WTC11 (cell line): ENCODE data around the gene MLXIP. TPM values are rescaled to one million over a fixed set of nuclear protein-coding genes. Genes with fewer than 3 reads are reported as not detected.

Experiments used
- ATAC-seq: fragments of 200-7000 bp; cut with Tn5 transposase; 2 replicates; pipeline ENCODE4 v1.10.0; 2021; ENCODE audit warnings: mild to moderate bottlenecking, moderate library complexity
- CTCF ChIA-PET: fragments of 300-600 bp; sonication (Branson Sonifier 250); formaldehyde crosslinking; loops from one replicate; lab custom pipeline; 2021; ENCODE audit warnings: antibody characterized with exemption; lab: Charles Lee
- POLR2A ChIA-PET: fragments of 350-600 bp; sonication (Branson Sonifier 250); formaldehyde crosslinking; loops from one replicate; lab custom pipeline; 2021; ENCODE audit warnings: antibody characterized with exemption; lab: Charles Lee
- DNase-seq: peaks from one replicate; pipeline ENCODE4 v3.0.0; 2021; ENCODE audit warnings: low spot score
- H3K27ac Mint-ChIP-seq: 2 replicates; pipeline ENCODE4 v1.8.0; 2021; ENCODE audit warnings: mixed read lengths
- H3K27me3 Mint-ChIP-seq: 2 replicates; pipeline ENCODE4 v1.8.0; 2021; ENCODE audit warnings: low read depth, mild to moderate bottlenecking, moderate library complexity, mixed read lengths
- H3K36me3 Mint-ChIP-seq: 2 replicates; pipeline ENCODE4 v1.8.0; 2021; ENCODE audit warnings: mixed read lengths
- H3K4me1 Mint-ChIP-seq: 2 replicates; pipeline ENCODE4 v1.8.0; 2022; ENCODE audit warnings: mixed read lengths
- H3K4me3 Mint-ChIP-seq: 2 replicates; pipeline ENCODE4 v1.8.0; 2021; ENCODE audit warnings: mild to moderate bottlenecking, moderate library complexity, mixed read lengths
- H3K9me3 Mint-ChIP-seq: 2 replicates; pipeline ENCODE4 v1.8.0; 2021; ENCODE audit warnings: mixed read lengths
- ATF2 ChIP-seq: sonication (generic); formaldehyde crosslinking; IDR thresholded peaks from 2 replicates; pipeline ENCODE4 v1.8.1; 2022; ENCODE audit warnings: low read depth, missing genetic modification reagents, borderline replicate concordance
- CBFB ChIP-seq: sonication (generic); formaldehyde crosslinking; IDR thresholded peaks from 2 replicates; pipeline ENCODE4 v1.8.1; 2022; ENCODE audit warnings: mild to moderate bottlenecking, low read depth, missing genetic modification reagents
- KAT7 ChIP-seq: sonication (generic); formaldehyde crosslinking; IDR thresholded peaks from 2 replicates; pipeline ENCODE4 v1.8.1; 2023; ENCODE audit warnings: missing genetic modification reagents, mild to moderate bottlenecking, borderline replicate concordance
- MAX ChIP-seq: sonication (generic); formaldehyde crosslinking; IDR thresholded peaks from 2 replicates; pipeline ENCODE4 v1.8.0; 2022; ENCODE audit warnings: mild to moderate bottlenecking, missing genetic modification reagents
- NFATC4 ChIP-seq: fragments of 250-450 bp; sonication (Bioruptor Pico); IDR thresholded peaks from 2 replicates; pipeline ENCODE4 v1.9.0; 2021; ENCODE audit warnings: mild to moderate bottlenecking
- SMAD3 ChIP-seq: sonication (generic); formaldehyde crosslinking; IDR thresholded peaks from 2 replicates; pipeline ENCODE4 v1.8.0; 2022; ENCODE audit warnings: missing genetic modification reagents, mild to moderate bottlenecking, borderline replicate concordance
- ZMAT4 ChIP-seq: fragments of 250-450 bp; sonication (Bioruptor Pico); IDR thresholded peaks from 2 replicates; pipeline ENCODE4 v1.9.0; 2021; ENCODE audit warnings: mild to moderate bottlenecking
- ZNF219 ChIP-seq: sonication (generic); formaldehyde crosslinking; IDR thresholded peaks from 2 replicates; pipeline ENCODE4 v1.8.0; 2023; ENCODE audit warnings: missing genetic modification reagents, mild to moderate bottlenecking, borderline replicate concordance
- ZNF232 ChIP-seq: sonication (generic); formaldehyde crosslinking; IDR thresholded peaks from 2 replicates; pipeline ENCODE4 v1.8.0; 2022; ENCODE audit warnings: mild to moderate bottlenecking, missing genetic modification reagents
- ZNF317 ChIP-seq: sonication (generic); formaldehyde crosslinking; IDR thresholded peaks from 2 replicates; pipeline ENCODE4 v1.8.1; 2023; ENCODE audit warnings: low read depth, mild to moderate bottlenecking, moderate library complexity, missing genetic modification reagents, borderline replicate concordance
- ZNF396 ChIP-seq: fragments of 250-450 bp; sonication (Bioruptor Pico); IDR thresholded peaks from 2 replicates; pipeline ENCODE4 v1.8.0; 2021; ENCODE audit warnings: mild to moderate bottlenecking, moderate library complexity, borderline replicate concordance
- ZSCAN18 ChIP-seq: fragments of 250-450 bp; sonication (Bioruptor Pico); IDR thresholded peaks from 2 replicates; pipeline ENCODE4 v2.1.2; 2022; ENCODE audit warnings: mild to moderate bottlenecking, moderate library complexity
- total RNA-seq: library from RNA; stranded (reverse); gene quantifications from 3 replicates; pipeline ENCODE4 v1.2.3, GENCODE V29; 2021
- TF ChIP-seq, protein P1 (sequence below): sonication (generic); formaldehyde crosslinking; IDR thresholded peaks from 2 replicates; pipeline ENCODE4 v1.8.0; 2023; ENCODE audit warnings: mild to moderate bottlenecking, missing genetic modification reagents
- TF ChIP-seq, protein P2 (sequence below): fragments of 250-450 bp; sonication (Bioruptor Pico); conservative IDR thresholded peaks from 2 replicates; pipeline ENCODE4 v1.9.0; 2021; ENCODE audit warnings: mild to moderate bottlenecking
- TF ChIP-seq, protein P3 (sequence below): sonication (generic); formaldehyde crosslinking; IDR thresholded peaks from 2 replicates; pipeline ENCODE4 v1.8.0; 2023; ENCODE audit warnings: missing genetic modification reagents, mild to moderate bottlenecking, borderline replicate concordance

The MLXIP gene
- total RNA-seq, 1 experiment from 2014 or later, result 49.4 TPM

GRCh38 chr12:122064025-122064777 is 14.4 kb upstream of the MLXIP start (continued):
- no peak for TF ChIP-seq ZMAT4
- TF ChIP-seq KAT7 (CRISPR knock-in tag), result no peak
- no peak for TF ChIP-seq ZNF219
- TF ChIP-seq SMAD3 (CRISPR knock-in tag), result peak; percentile 31; the same call in 1 of the 2 replicates
- no peak for TF ChIP-seq ZSCAN18 (CRISPR knock-in tag)
- TF ChIP-seq, protein P1, sequence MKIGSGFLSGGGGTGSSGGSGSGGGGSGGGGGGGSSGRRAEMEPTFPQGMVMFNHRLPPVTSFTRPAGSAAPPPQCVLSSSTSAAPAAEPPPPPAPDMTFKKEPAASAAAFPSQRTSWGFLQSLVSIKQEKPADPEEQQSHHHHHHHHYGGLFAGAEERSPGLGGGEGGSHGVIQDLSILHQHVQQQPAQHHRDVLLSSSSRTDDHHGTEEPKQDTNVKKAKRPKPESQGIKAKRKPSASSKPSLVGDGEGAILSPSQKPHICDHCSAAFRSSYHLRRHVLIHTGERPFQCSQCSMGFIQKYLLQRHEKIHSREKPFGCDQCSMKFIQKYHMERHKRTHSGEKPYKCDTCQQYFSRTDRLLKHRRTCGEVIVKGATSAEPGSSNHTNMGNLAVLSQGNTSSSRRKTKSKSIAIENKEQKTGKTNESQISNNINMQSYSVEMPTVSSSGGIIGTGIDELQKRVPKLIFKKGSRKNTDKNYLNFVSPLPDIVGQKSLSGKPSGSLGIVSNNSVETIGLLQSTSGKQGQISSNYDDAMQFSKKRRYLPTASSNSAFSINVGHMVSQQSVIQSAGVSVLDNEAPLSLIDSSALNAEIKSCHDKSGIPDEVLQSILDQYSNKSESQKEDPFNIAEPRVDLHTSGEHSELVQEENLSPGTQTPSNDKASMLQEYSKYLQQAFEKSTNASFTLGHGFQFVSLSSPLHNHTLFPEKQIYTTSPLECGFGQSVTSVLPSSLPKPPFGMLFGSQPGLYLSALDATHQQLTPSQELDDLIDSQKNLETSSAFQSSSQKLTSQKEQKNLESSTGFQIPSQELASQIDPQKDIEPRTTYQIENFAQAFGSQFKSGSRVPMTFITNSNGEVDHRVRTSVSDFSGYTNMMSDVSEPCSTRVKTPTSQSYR (CRISPR knock-in tag), result no peak
- no peak for TF ChIP-seq ZNF317
- TF ChIP-seq, protein P2, sequence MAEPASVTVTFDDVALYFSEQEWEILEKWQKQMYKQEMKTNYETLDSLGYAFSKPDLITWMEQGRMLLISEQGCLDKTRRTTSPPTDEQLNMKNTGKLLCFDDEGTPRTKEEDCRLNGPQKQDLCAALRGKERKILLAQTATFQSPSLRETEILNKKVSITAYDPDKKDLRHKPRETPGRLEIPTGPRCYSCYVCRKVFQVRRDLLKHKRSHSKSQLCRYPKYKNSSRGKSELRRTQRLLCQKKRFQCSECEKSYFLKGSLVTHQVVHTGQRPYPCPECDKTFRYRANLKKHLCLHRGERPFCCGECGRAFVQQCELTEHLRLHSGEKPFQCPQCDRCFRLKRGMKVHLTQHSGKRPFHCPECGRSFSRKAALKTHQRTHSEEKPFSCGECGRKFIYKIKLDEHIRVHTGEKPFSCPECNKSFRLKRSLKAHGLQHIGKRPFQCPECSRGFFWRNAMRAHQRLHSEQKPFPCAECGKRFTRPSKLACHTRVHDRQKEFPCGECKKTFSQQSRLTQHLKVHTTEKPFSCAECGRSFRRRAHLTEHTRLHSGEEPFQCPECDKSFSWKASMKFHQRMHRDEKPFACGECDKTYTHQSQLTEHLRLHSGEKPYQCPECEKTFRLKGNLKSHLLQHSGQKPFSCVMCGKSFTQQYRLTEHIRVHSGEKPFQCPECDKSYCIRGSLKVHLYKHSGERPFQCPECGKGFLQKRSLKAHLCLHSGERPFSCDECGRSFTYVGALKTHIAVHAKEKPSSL (CRISPR knock-in tag), result no peak
- no peak for TF ChIP-seq NFATC4
- peak; percentile 96 for TF ChIP-seq MAX (CRISPR knock-in tag)
- peak; percentile 45; the same call in 1 of the 2 replicates for TF ChIP-seq ZNF232

DNA sequence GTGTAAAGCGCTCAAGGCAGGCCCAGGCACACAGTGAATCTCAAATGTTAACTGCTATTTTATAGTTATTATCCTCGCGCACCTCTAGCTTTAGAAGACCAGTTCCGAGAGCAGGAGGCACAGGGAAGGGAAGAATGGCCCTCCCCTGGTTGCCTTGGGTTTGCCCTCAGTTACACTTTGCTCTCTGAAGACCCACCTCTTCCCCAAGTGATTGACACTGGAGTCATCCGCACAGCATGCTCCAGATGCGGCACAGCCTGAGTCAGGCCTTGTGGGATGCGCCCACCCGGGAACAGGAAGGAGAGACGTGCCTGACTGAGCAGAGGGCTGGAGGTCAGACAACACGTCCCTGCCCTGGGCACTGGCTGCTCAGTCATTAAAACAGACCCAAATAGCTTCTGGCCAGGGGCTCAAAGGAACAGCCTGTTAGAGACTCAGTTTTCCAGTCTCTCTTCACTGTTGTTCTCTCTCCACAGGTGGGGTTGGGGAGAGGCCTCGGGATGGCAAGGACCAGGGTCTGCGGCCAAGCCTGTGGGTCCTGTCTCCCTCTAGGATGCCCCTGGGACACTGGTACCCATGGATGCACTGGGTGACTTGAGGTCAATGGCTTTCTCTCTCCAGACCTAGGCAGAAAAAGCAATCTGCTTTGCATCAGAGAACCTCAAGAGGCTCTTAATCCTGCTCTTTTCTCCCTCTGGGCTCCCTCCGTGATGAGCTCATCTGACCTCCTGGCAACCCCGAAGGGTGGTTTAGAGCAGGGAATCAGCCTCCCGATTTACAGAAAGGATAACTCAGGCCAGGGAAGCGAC is 13.6 kb upstream of the MLXIP start:
- Mint-ChIP-seq H3K4me1 (peaks cover 31% of the 10 kb centered on the region), H3K36me3 (peaks cover 22% of the 10 kb centered on the region), H3K27me3 (no peaks in the 10 kb centered on the region), H3K27ac (peak overlapping the region; percentile 87), H3K9me3 (no peaks in the 10 kb centered on the region), H3K4me3 (peak overlapping the region; percentile 73)
- CTCF ChIA-PET, result interaction anchor here (0.6 to 2.7 kb wide), 11 partner anchors 10 to 271 kb away, joined by 3 to 24 read pairs (median 4); partner anchors contain the start of genes CFAP251 and MLXIP
- POLR2A ChIA-PET, result interaction anchor here (0.6 to 2.4 kb wide), 2 partner anchors 13 to 402 kb away, joined by 3 to 8 read pairs; partner anchors contain the start of gene MLXIP
- ATAC-seq, result peak; percentile 25
- DNase-seq, result peak; percentile 51
- TF ChIP-seq, protein P3, sequence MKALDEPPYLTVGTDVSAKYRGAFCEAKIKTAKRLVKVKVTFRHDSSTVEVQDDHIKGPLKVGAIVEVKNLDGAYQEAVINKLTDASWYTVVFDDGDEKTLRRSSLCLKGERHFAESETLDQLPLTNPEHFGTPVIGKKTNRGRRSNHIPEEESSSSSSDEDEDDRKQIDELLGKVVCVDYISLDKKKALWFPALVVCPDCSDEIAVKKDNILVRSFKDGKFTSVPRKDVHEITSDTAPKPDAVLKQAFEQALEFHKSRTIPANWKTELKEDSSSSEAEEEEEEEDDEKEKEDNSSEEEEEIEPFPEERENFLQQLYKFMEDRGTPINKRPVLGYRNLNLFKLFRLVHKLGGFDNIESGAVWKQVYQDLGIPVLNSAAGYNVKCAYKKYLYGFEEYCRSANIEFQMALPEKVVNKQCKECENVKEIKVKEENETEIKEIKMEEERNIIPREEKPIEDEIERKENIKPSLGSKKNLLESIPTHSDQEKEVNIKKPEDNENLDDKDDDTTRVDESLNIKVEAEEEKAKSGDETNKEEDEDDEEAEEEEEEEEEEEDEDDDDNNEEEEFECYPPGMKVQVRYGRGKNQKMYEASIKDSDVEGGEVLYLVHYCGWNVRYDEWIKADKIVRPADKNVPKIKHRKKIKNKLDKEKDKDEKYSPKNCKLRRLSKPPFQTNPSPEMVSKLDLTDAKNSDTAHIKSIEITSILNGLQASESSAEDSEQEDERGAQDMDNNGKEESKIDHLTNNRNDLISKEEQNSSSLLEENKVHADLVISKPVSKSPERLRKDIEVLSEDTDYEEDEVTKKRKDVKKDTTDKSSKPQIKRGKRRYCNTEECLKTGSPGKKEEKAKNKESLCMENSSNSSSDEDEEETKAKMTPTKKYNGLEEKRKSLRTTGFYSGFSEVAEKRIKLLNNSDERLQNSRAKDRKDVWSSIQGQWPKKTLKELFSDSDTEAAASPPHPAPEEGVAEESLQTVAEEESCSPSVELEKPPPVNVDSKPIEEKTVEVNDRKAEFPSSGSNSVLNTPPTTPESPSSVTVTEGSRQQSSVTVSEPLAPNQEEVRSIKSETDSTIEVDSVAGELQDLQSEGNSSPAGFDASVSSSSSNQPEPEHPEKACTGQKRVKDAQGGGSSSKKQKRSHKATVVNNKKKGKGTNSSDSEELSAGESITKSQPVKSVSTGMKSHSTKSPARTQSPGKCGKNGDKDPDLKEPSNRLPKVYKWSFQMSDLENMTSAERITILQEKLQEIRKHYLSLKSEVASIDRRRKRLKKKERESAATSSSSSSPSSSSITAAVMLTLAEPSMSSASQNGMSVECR (CRISPR knock-in tag), result no peak
- TF ChIP-seq CBFB (no peak), ATF2 (no peak), ZNF396 (no peak)
